Left ventricle myocardium superior (tissue), 1 donor: Measurements from ENCODE around the gene PGS1. TPM values are rescaled to one million over a fixed set of nuclear protein-coding genes. Genes with fewer than 3 reads are reported as not detected.

Source experiments
- ATAC-seq: fragments of 200-7000 bp; cut with Tn5 transposase; one replicate; pipeline ENCODE4 v1.9.1; 2020; ENCODE audit warnings: mild to moderate bottlenecking, moderate library complexity
- DNase-seq: peaks from one replicate; pipeline ENCODE4 v3.0.0-alpha.2; 2020
- intact Hi-C: fragments of 100-400 bp; cut with micrococcal nuclease; formaldehyde crosslinking; loops from one replicate; pipeline ENCODE4 v1.11.0; 2022
- total RNA-seq: library from RNA; stranded (reverse); fragmentation: NEBNext Ultra II Directional; extraction: Animal tissue kit (Norgen Biotek cat#: 25700); gene quantifications from one replicate; pipeline ENCODE4 v1.2.1, GENCODE V29; 2021
- donor health status: DM: no; HTN: yes; CAD: no; lungs with severe emphysema.

PGS1 gene
- total RNA-seq, 1 donor from 2014 or later = 18.3 TPM

GRCh38 chr17:78361225-78361701, 17.2 kb upstream of the PGS1 start:
- DNase-seq = peak; percentile 29
- no peak for ATAC-seq
- intact Hi-C loops = no loop called here

- ATAC-seq = no peak
- intact Hi-C loops = no loop called here
- DNase-seq = no peak
These were observed 16.2 kb upstream of the PGS1 start for GRCh38 chr17:78362232-78362631.

- intact Hi-C loops = no loop called here
- ATAC-seq (no peak), DNase-seq (no peak)
These were observed 15.8 kb upstream of the PGS1 start for GRCh38 chr17:78362671-78363070.

GRCh38 chr17:78364436-78365281, 13.8 kb upstream of the PGS1 start:
- ATAC-seq (no peak), DNase-seq (no peak)
- intact Hi-C loops = no loop called here

- intact Hi-C loops = no loop called here
- DNase-seq = no peak
- ATAC-seq = peak; percentile 29
These were observed 12.8 kb upstream of the PGS1 start for GRCh38 chr17:78365561-78366108.

- peak; percentile 64 for ATAC-seq
- DNase-seq = peak; percentile 66
- intact Hi-C loops = no loop called here
These were observed 12.2 kb upstream of the PGS1 start for GRCh38 chr17:78366109-78366848.

- intact Hi-C loops = no loop called here
- ATAC-seq (no peak), DNase-seq (no peak)
These were observed 11.3 kb upstream of the PGS1 start for GRCh38 chr17:78367193-78367592.

- intact Hi-C loops = no loop called here
- DNase-seq (peak; percentile 53), ATAC-seq (peak; percentile 20)
These were observed 10.1 kb upstream of the PGS1 start for GRCh38 chr17:78368348-78368747.

- intact Hi-C loops = no loop called here
- no peak for DNase-seq
- no peak for ATAC-seq
These were observed 9.5 kb upstream of the PGS1 start for GRCh38 chr17:78368854-78369495.

- ATAC-seq = no peak
- intact Hi-C loops = no loop called here
These were observed 8.6 kb upstream of the PGS1 start for GRCh38 chr17:78369791-78370381.

GRCh38 chr17:78371056-78371455, 7.4 kb upstream of the PGS1 start:
- ATAC-seq (no peak), DNase-seq (no peak)
- intact Hi-C loops = no loop called here

More at GRCh38 chr17:78369791-78370381, 8.6 kb upstream of the PGS1 start:
- no peak for DNase-seq

- DNase-seq (no peak), ATAC-seq (no peak)
- intact Hi-C loops = no loop called here
These were observed 5.6 kb upstream of the PGS1 start for GRCh38 chr17:78372841-78373240.

GRCh38 chr17:78374189-78374588, 4.3 kb upstream of the PGS1 start:
- DNase-seq = no peak
- intact Hi-C loops = no loop called here
- no peak for ATAC-seq

GRCh38 chr17:78374631-78375274, 3.7 kb upstream of the PGS1 start:
- DNase-seq = no peak
- intact Hi-C loops = no loop called here
- ATAC-seq = no peak

- no peak for DNase-seq
- intact Hi-C loops = no loop called here
- peak; percentile 15 for ATAC-seq
These were observed 2.9 kb upstream of the PGS1 start for GRCh38 chr17:78375401-78376151.

GRCh38 chr17:78376161-78376560, 2.3 kb upstream of the PGS1 start:
- DNase-seq (no peak), ATAC-seq (no peak)
- intact Hi-C loops = no loop called here

GRCh38 chr17:78377858-78378224, 608 bp upstream of the PGS1 start:
- DNase-seq (no peak), ATAC-seq (peak; percentile 7)
- intact Hi-C loops = no loop called here

GRCh38 chr17:78379131-78379491, 662 bp downstream of the PGS1 start:
- no peak for ATAC-seq
- intact Hi-C loops = no loop called here

More at GRCh38 chr17:78379131-78379491, 662 bp downstream of the PGS1 start:
- no peak for DNase-seq
